ENCODE data around the gene CACNG1. TPM values are rescaled to one million over a fixed set of nuclear protein-coding genes. Genes with fewer than 3 reads are reported as not detected.

The CACNG1 gene
- total RNA-seq, 1 experiment from 2014 or later = not detected

DNA sequence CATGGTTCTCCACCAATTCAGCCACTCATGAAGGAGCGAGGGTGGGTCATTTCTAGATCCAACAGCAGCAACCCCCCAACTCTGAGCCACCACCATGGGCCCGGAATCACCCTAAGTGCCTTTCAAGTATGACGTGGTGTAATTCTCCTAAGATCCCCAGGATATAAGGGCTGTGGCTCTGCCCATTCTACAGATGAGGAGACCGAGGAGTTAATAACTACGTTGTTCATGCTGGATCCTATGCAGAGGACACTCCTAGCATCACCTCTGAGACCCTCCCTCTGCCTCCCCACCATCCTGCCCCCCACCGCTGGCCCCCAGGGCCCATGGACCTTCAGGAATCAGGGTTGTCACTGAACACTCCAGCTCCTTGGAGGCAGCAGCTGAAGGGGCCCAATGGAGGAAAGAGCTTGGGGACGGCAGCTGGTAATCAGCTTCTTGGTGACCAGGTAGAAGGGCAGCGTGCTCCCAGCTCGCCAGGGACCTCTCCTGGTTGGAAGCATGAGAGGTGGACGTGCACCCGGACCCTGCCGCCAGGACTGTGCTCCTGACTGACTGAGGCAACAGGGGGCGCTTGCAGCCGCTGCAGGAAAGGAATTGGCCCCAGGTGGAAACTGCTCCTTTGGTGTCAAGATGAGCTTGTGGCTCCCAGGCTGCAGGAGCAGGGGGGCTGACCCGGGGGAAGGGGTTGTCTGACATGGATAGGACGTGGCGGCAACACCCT, 28.2 kb upstream of the CACNG1 start:
- no peaks in the 10 kb centered on the region for H3K4me1 ChIP-seq (ENCODE audit: insufficient read depth, low read length)
- no peak overlapping the region for H3K27ac Mint-ChIP-seq
- no peak overlapping the region for H2BK15ac ChIP-seq (ENCODE audit: low read depth, low read length)
- H3K79me1 ChIP-seq (ENCODE audit: insufficient read depth, low read depth, low read length, poor library complexity, severe bottlenecking) = no peaks in the 10 kb centered on the region
- H3K23ac ChIP-seq (ENCODE audit: insufficient read length, low read depth, low read length) = no peak overlapping the region
- H3K14ac ChIP-seq (ENCODE audit: insufficient read depth, low read length) = no peak overlapping the region
- peak; percentile 95 for DNase-seq
- H3K9ac ChIP-seq (ENCODE audit: extremely low read depth, insufficient read length, low read length) = no peak overlapping the region
- H2BK20ac ChIP-seq (ENCODE audit: low read depth, low read length, poor library complexity, severe bottlenecking) = no peak overlapping the region
- no peak overlapping the region for H2AFZ ChIP-seq (ENCODE audit: low read length)
- H3K4me1 Mint-ChIP-seq = peaks cover 9 to 19% of the 10 kb centered on the region in 2 experiments
- H3K4me2 ChIP-seq (ENCODE audit: insufficient read depth, insufficient read length, low read length) = no peak overlapping the region
- H2BK5ac ChIP-seq (ENCODE audit: insufficient read length, low read length) = no peak overlapping the region
- no peak overlapping the region for H3K56ac ChIP-seq (ENCODE audit: insufficient read length, low read depth, low read length)
- no peak overlapping the region for H4K8ac ChIP-seq (replicated peaks; ENCODE audit: insufficient read length, low read depth, low read length)
- no CpG with 5 or more reads among the region's 17 CpGs for WGBS (ENCODE audit: extremely low coverage, insufficient read length, low lambda C conversion rate)
- no peaks in the 10 kb centered on the region for H4K20me1 ChIP-seq (ENCODE audit: control insufficient read depth, insufficient read depth, insufficient read length)
- H3K79me2 ChIP-seq (ENCODE audit: insufficient read depth, low read length) = no peaks in the 10 kb centered on the region
- H3K27me3 Mint-ChIP-seq (ENCODE audit: low read depth) = no peaks in the 10 kb centered on the region
- no peaks in the 10 kb centered on the region for H3K23me2 ChIP-seq (ENCODE audit: insufficient read length, low read depth, low read length, poor library complexity, severe bottlenecking)
- peak; percentile 71 for TF ChIP-seq CTCF (conservative IDR thresholded peaks at IDR 0.05)
- H3K4me3 Mint-ChIP-seq = no peak overlapping the region
- no peak overlapping the region for H3K27ac ChIP-seq (ENCODE audit: insufficient read length, low read depth, low read length)
- no peak overlapping the region for H2BK12ac ChIP-seq (ENCODE audit: insufficient read length, low read depth, low read length)
- H3K27me3 ChIP-seq (ENCODE audit: insufficient read depth, low read length) = no peaks in the 10 kb centered on the region
- H2BK120ac ChIP-seq (ENCODE audit: low read depth, low read length, poor library complexity, severe bottlenecking) = no peak overlapping the region
- H3K9me3 Mint-ChIP-seq = no peaks in the 10 kb centered on the region; a peak in 1 of 5 replicates
- no peak overlapping the region for H2AK5ac ChIP-seq (ENCODE audit: insufficient read length, low read length)
- H3K9me3 ChIP-seq (ENCODE audit: control insufficient read depth, low read depth, low read length) = no peaks in the 10 kb centered on the region
- H3K18ac ChIP-seq (ENCODE audit: insufficient read length, low read depth, low read length) = no peak overlapping the region
- no peak overlapping the region for H4K91ac ChIP-seq (ENCODE audit: insufficient read length, low read depth, low read length)
- H4K5ac ChIP-seq (ENCODE audit: insufficient read length, low read depth, low read length) = no peak overlapping the region
- no peaks in the 10 kb centered on the region for H3K36me3 Mint-ChIP-seq (ENCODE audit: insufficient read depth in 1 of 3, low read depth in 3 of 3)
- no peak overlapping the region for H3T11ph ChIP-seq (ENCODE audit: low read length)
- no peak overlapping the region for H3K4ac ChIP-seq (ENCODE audit: low read depth, low read length)

All from H9 (cell line).